SK-N-MC (cell line): ENCODE measurements around the gene PSMD13.

Experiments
- EZH2 ChIP-seq: fragments of 200-600 bp; sonication (generic); IDR thresholded peaks from one replicate; pipeline ENCODE4 v1.6.1; 2017; ENCODE audit warnings: antibody characterized with exemption
- FOXP2 ChIP-seq: optimal IDR thresholded peaks from 2 replicates; pipeline ENCODE3; 2011; ENCODE audit warnings: mild to moderate bottlenecking, moderate library complexity; ENCODE audit not compliant: insufficient read depth; ENCODE audit errors: extremely low read length, control extremely low read depth
- POLR2AphosphoS5 ChIP-seq: IDR thresholded peaks from 2 replicates; pipeline ENCODE4 v1.6.1; 2012; ENCODE audit warnings: mild to moderate bottlenecking, low read depth, low read length, borderline replicate concordance

- TF ChIP-seq EZH2 (no peak), POLR2AphosphoS5 (no peak), FOXP2 (no peak)
These were observed 22.6 kb downstream of the PSMD13 start for GRCh38 chr11:259413-259812.
